Liver (tissue), 9 donors: Measurements from ENCODE around the gene SIGLEC1. TPM values are rescaled to one million over a fixed set of nuclear protein-coding genes. Genes with fewer than 3 reads are reported as not detected.

Source experiments
- DNase-seq: peaks from one replicate; pipeline ENCODE4 v3.0.0-alpha.2; 2017; ENCODE audit warnings: low spot score
- H3K27ac ChIP-seq, 2 donors: one replicate each; pipeline ENCODE4 v1.7.0; 2013; ENCODE audit warnings: inconsistent platforms in 2 of 2, low read length in 2 of 2, control low read depth in 1 of 2, low read depth in 1 of 2, mild to moderate bottlenecking in 1 of 2
- H3K27me3 ChIP-seq, 4 donors: one replicate each; pipeline versions ENCODE4 v1.6.1 to v1.7.0; 2013; ENCODE audit warnings: low read length in 3 of 4, inconsistent platforms in 1 of 4, mild to moderate bottlenecking in 1 of 4, moderate library complexity in 1 of 4; ENCODE audit not compliant: control insufficient read depth in 4 of 4, insufficient read depth in 4 of 4
- H3K36me3 ChIP-seq, 4 donors: one replicate each; pipeline versions ENCODE4 v1.6.1 to v1.7.0; 2013; ENCODE audit warnings: low read length in 3 of 4, mild to moderate bottlenecking in 3 of 4, low read depth in 1 of 4, moderate library complexity in 1 of 4; ENCODE audit not compliant: control insufficient read depth in 4 of 4, insufficient read depth in 3 of 4
- H3K4me1 ChIP-seq, 4 donors: one replicate each; pipeline versions ENCODE4 v1.6.1 to v1.7.0; 2013; ENCODE audit warnings: low read length in 3 of 4, mild to moderate bottlenecking in 3 of 4, moderate library complexity in 1 of 4; ENCODE audit not compliant: control insufficient read depth in 4 of 4, insufficient read depth in 4 of 4
- H3K4me3 ChIP-seq, 3 donors: one replicate each; pipeline versions ENCODE4 v1.6.1 to v1.7.0; 2013; ENCODE audit warnings: low read length in 3 of 3, control low read depth in 1 of 3, low read depth in 1 of 3, mild to moderate bottlenecking in 1 of 3
- H3K9ac ChIP-seq, 2 donors: one replicate each; pipeline ENCODE4 v1.7.0; 2013; ENCODE audit warnings: low read length in 2 of 2, mild to moderate bottlenecking in 2 of 2, moderate library complexity in 2 of 2, control low read depth in 1 of 2, low read depth in 1 of 2
- H3K9me3 ChIP-seq, 4 donors: one replicate each; pipeline versions ENCODE4 v1.6.1 to v1.7.0; 2013; ENCODE audit warnings: low read length in 3 of 4; ENCODE audit not compliant: control insufficient read depth in 4 of 4
- ATF3 ChIP-seq: IDR thresholded peaks from 2 replicates; pipeline ENCODE4 v1.6.1; 2016; ENCODE audit warnings: antibody characterized with exemption
- CTCF ChIP-seq: fragments of 150-350 bp; IDR thresholded peaks from 2 replicates; pipeline ENCODE4 v1.5.1; 2017; ENCODE audit warnings: improper control_type of control experiment, low read depth, low read length; ENCODE audit not compliant: missing input control
- EGR1 ChIP-seq, 2 donors: IDR thresholded peaks; 2 replicates each; pipeline ENCODE4 v1.6.1; 2016 to 2018; ENCODE audit warnings: antibody characterized with exemption in 2 of 2, low read depth in 2 of 2
- FOXA1 ChIP-seq: IDR thresholded peaks from 2 replicates; pipeline ENCODE4 v1.6.1; 2016; ENCODE audit warnings: antibody characterized with exemption
- FOXA2 ChIP-seq: IDR thresholded peaks from 2 replicates; pipeline ENCODE4 v1.6.1; 2016; ENCODE audit warnings: antibody characterized with exemption
- GABPA ChIP-seq, 2 donors: IDR thresholded peaks in 1 of 2; conservative IDR thresholded peaks in 1 of 2; 2 replicates each; pipeline ENCODE4 v1.6.1; 2016; ENCODE audit warnings: antibody characterized with exemption in 2 of 2, mild to moderate bottlenecking in 1 of 2, moderate library complexity in 1 of 2
- HNF4A ChIP-seq, 2 donors: conservative IDR thresholded peaks; 2 replicates each; pipeline ENCODE4 v1.6.1; 2016; ENCODE audit warnings: antibody characterized with exemption in 2 of 2, mild to moderate bottlenecking in 2 of 2
- HNF4G ChIP-seq: IDR thresholded peaks from 2 replicates; pipeline ENCODE4 v1.6.1; 2016; ENCODE audit warnings: antibody characterized with exemption
- JUND ChIP-seq, 2 donors: IDR thresholded peaks; 2 replicates each; pipeline ENCODE4 v1.6.1; 2016; ENCODE audit warnings: antibody characterized with exemption in 2 of 2
- MAX ChIP-seq: IDR thresholded peaks from 2 replicates; pipeline ENCODE4 v1.6.1; 2016; ENCODE audit warnings: antibody characterized with exemption
- NR2F2 ChIP-seq: IDR thresholded peaks from 2 replicates; pipeline ENCODE4 v1.6.1; 2016; ENCODE audit warnings: antibody characterized with exemption
- RAD21 ChIP-seq, 2 donors: IDR thresholded peaks; 2 replicates each; pipeline ENCODE4 v1.6.1; 2016; ENCODE audit warnings: antibody characterized with exemption in 2 of 2, mild to moderate bottlenecking in 2 of 2
- REST ChIP-seq: IDR thresholded peaks from 2 replicates; pipeline ENCODE4 v1.6.1; 2016; ENCODE audit warnings: antibody characterized with exemption, mild to moderate bottlenecking
- RXRA ChIP-seq, 2 donors: IDR thresholded peaks; 2 replicates each; pipeline ENCODE4 v1.6.1; 2017 to 2018; ENCODE audit warnings: antibody characterized with exemption in 2 of 2, mild to moderate bottlenecking in 1 of 2
- SP1 ChIP-seq: IDR thresholded peaks from 2 replicates; pipeline ENCODE4 v1.6.1; 2018; ENCODE audit warnings: antibody characterized with exemption, mild to moderate bottlenecking
- TAF1 ChIP-seq: conservative IDR thresholded peaks from 2 replicates; pipeline ENCODE4 v1.6.1; 2016; ENCODE audit warnings: antibody characterized with exemption, mild to moderate bottlenecking
- YY1 ChIP-seq: IDR thresholded peaks from 2 replicates; pipeline ENCODE4 v1.6.1; 2016; ENCODE audit warnings: antibody characterized with exemption, mild to moderate bottlenecking
- ZBTB33 ChIP-seq: IDR thresholded peaks from 2 replicates; pipeline ENCODE4 v1.6.1; 2016; ENCODE audit warnings: antibody characterized with exemption
- WGBS: extraction: QIAGEN DNeasy Blood & Tissue Kit; methylation state at CpG from one replicate; pipeline ENCODE4 v1.1.7; 2013; 5-methylcytosine and 5-hydroxymethylcytosine counted together
- polyA plus RNA-seq, 2 donors: library from polyadenylated mRNA; stranded (reverse) in 1 of 2; unstranded in 1 of 2; fragments of 200-250 nt in 1 of 2; fragments of >200 nt in 1 of 2; fragmentation: Nextera tagmentation in 1 of 2; extraction: Ambion mirVana in 1 of 2; gene quantifications; one replicate each; pipeline versions ENCODE4 v1.2.1 to v1.2.3, GENCODE V29; 2013 to 2015
- total RNA-seq, 2 donors: library from RNA; depleted of rRNA; stranded (reverse); fragments of >200 nt; gene quantifications; one replicate each; pipeline ENCODE4 v1.2.3, GENCODE V29; 2014
- donor health status: healthy.
- donor health status: healthy.
- donor health status: healthy.
- donor health status: healthy.
- donor health status: healthy.

SIGLEC1 gene
- total and polyA plus RNA-seq, 4 donors, result 2.3 to 7.8 (median 7.1) TPM

GRCh38 chr20:3739054-3739925 is 26.9 kb upstream of the SIGLEC1 start:
- no peaks in the 10 kb centered on the region for H3K9me3 ChIP-seq
- no peak overlapping the region for H3K9ac ChIP-seq
- peaks cover 5 to 12% (median 8%) of the 10 kb centered on the region in 4 donors for H3K4me1 ChIP-seq
- H3K27me3 ChIP-seq, result no peaks in the 10 kb centered on the region
- TF ChIP-seq HNF4G (no peak), JUND (IDR thresholded peaks at IDR 0.05) (no peak), NR2F2 (no peak), RXRA (IDR thresholded peaks at IDR 0.05) (no peak), ATF3 (no peak), EGR1 (IDR thresholded peaks at IDR 0.05; ENCODE audit: low read depth in 2 of 2) (no peak), SP1 (no peak), MAX (no peak), HNF4A (conservative IDR thresholded peaks at IDR 0.05) (no peak), GABPA (IDR thresholded peaks at IDR 0.05 in 1 of 2, conservative IDR thresholded peaks at IDR 0.05 in 1 of 2) (no peak), CTCF (no peak), TAF1 (no peak), ZBTB33 (no peak), YY1 (no peak), FOXA2 (no peak), REST (no peak), RAD21 (IDR thresholded peaks at IDR 0.05) (no peak), FOXA1 (no peak)
- no peak overlapping the region for H3K27ac ChIP-seq
- 82% methylated on average over 19 of the region's 19 CpGs for WGBS
- no peak for DNase-seq
- H3K4me3 ChIP-seq, result no peak overlapping the region
- H3K36me3 ChIP-seq, result no peaks in the 10 kb centered on the region
